Tibial nerve (tissue), 4 donors: ENCODE data around the gene CCDC70. TPM values are rescaled to one million over a fixed set of nuclear protein-coding genes. Genes with fewer than 3 reads are reported as not detected.

ENCODE experiments used
- DNase-seq, 2 donors: peaks; one replicate each; pipeline ENCODE4 v3.0.0-alpha.2; 2019; ENCODE audit warnings: low spot score in 2 of 2
- H3K27ac ChIP-seq, 4 donors: fragments of 200-600 bp; sonication (generic) in 3 of 4; one replicate each; pipeline ENCODE4 v1.5.1; 2017 to 2019; ENCODE audit warnings: mild to moderate bottlenecking in 1 of 4
- H3K27me3 ChIP-seq, 2 donors: fragments of 200-600 bp; sonication (generic) in 1 of 2; one replicate each; pipeline versions ENCODE4 v1.5.1 to v1.6.0; 2017 to 2019
- H3K36me3 ChIP-seq, 3 donors: fragments of 200-600 bp; sonication (generic); one replicate each; pipeline ENCODE4 v1.5.1; 2018 to 2019
- H3K4me1 ChIP-seq, 4 donors: fragments of 200-600 bp; sonication (generic) in 3 of 4; one replicate each; pipeline ENCODE4 v1.5.1; 2017 to 2019
- H3K4me3 ChIP-seq, 4 donors: fragments of 200-600 bp; sonication (generic) in 3 of 4; one replicate each; pipeline ENCODE4 v1.5.1; 2017 to 2019; ENCODE audit warnings: mild to moderate bottlenecking in 1 of 4, moderate library complexity in 1 of 4
- H3K9me3 ChIP-seq, 4 donors: fragments of 200-600 bp; sonication (generic) in 3 of 4; one replicate each; pipeline ENCODE4 v1.5.1; 2017 to 2019
- CTCF ChIP-seq, 5 experiments: fragments of 200-600 bp in 3 of 5; fragments of 450-650 bp in 2 of 5; sonication (generic) in 3 of 5; IDR thresholded peaks; one replicate each; pipeline ENCODE4 v1.5.1; 2016 to 2019; ENCODE audit warnings: antibody characterized with exemption in 5 of 5, mild to moderate bottlenecking in 3 of 5, moderate library complexity in 2 of 5
- EP300 ChIP-seq, 2 donors: sonication (generic); formaldehyde crosslinking; IDR thresholded peaks; one replicate each; pipeline ENCODE4 v1.6.1; 2017; ENCODE audit warnings: antibody characterized with exemption in 2 of 2, mild to moderate bottlenecking in 1 of 2
- POLR2A ChIP-seq, 2 donors: fragments of 450-650 bp; IDR thresholded peaks; one replicate each; pipeline ENCODE4 v1.6.1; 2017; ENCODE audit warnings: antibody characterized with exemption in 2 of 2, mild to moderate bottlenecking in 2 of 2, moderate library complexity in 2 of 2
- WGBS, 2 donors: methylation state at CpG; one replicate each; pipeline ENCODE4 v1.1.5; 2018; 5-methylcytosine and 5-hydroxymethylcytosine counted together
- total RNA-seq, 4 donors: library from RNA; depleted of rRNA; stranded (reverse); fragments of >200 nt; gene quantifications; one replicate each; pipeline ENCODE4 v1.1.0, GENCODE V29; 2016

CCDC70 gene
- total RNA-seq, 4 donors from 2014 or later: not detected

- DNase-seq: no peak
- no peak for TF ChIP-seq POLR2A (IDR thresholded peaks at IDR 0.05)
- no peak for TF ChIP-seq EP300 (IDR thresholded peaks at IDR 0.05)
- TF ChIP-seq CTCF (IDR thresholded peaks at IDR 0.05): no peak
- 86 to 91% methylated on average over 3 of the region's 3 CpGs for WGBS, 2 donors
- Histone ChIP-seq H3K4me1 (no peaks in the 10 kb centered on the region), H3K4me3 (no peak overlapping the region), H3K27ac (no peak overlapping the region), H3K9me3 (no peaks in the 10 kb centered on the region), H3K36me3 (no peaks in the 10 kb centered on the region), H3K27me3 (no peaks in the 10 kb centered on the region)
These were observed 24.8 kb upstream of the CCDC70 start for GRCh38 chr13:51837016-51837415.

GRCh38 chr13:51838240-51838846 is 23.4 kb upstream of the CCDC70 start:
- Histone ChIP-seq H3K27ac (no peak overlapping the region), H3K9me3 (no peaks in the 10 kb centered on the region), H3K4me3 (no peak overlapping the region), H3K4me1 (no peaks in the 10 kb centered on the region), H3K27me3 (no peaks in the 10 kb centered on the region), H3K36me3 (no peaks in the 10 kb centered on the region)
- TF ChIP-seq EP300 (IDR thresholded peaks at IDR 0.05) (no peak), POLR2A (IDR thresholded peaks at IDR 0.05) (no peak), CTCF (IDR thresholded peaks at IDR 0.05) (no peak)
- DNase-seq: no peak
- 81 to 88% methylated on average over 8 of the region's 8 CpGs for WGBS, 2 donors

DNA sequence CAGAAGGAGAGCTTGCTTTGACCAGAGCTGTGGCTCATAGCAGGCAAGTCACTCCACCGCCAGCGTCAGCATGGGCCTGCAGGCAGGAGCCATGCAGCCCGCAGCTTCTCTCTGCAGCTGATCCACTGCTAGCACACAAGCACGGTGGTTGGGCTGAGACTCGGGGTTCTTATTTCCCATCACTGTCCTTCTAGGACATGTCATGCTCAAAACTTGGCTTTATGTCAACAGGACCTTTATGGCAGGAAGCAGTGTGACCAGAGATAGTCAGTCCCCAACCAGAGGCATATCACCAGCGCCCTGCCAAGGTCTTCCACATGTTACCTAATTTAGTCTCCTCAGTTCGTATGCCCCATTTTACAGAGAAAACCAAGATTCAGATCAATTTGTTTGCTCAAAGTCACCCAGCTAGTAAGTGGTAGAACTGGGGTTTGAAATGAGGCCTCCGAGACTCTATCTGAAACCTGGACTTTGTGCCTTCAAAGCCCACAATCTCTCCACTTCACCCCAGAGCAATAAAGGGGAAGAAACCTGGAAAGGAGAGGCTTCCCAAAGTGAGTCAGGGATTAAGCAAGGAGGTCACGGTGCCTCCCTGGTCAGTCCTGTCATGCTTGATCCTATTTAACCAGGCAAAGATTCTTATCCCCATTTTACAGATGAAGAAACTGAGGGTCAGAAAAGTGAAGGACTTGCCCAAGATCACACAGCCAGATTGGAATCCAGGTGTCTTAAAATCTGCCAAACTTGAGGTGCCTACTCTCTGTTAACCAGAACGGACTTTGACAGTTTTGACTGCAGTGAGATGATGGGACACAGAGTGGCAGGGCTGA is 21.8 kb upstream of the CCDC70 start:
- no peaks in the 10 kb centered on the region for H3K36me3 ChIP-seq
- H3K27ac ChIP-seq: no peak overlapping the region
- peaks cover 0 to 2% (median 0%) of the 10 kb centered on the region in 4 donors for H3K4me1 ChIP-seq
- no peak for TF ChIP-seq EP300 (IDR thresholded peaks at IDR 0.05)
- no peak for TF ChIP-seq POLR2A (IDR thresholded peaks at IDR 0.05)
- TF ChIP-seq CTCF (IDR thresholded peaks at IDR 0.05): no peak
- H3K9me3 ChIP-seq: no peaks in the 10 kb centered on the region
- DNase-seq: no peak
- H3K4me3 ChIP-seq: no peak overlapping the region
- no peaks in the 10 kb centered on the region for H3K27me3 ChIP-seq
- 86 to 87% methylated on average over 10 of the region's 10 CpGs for WGBS, 2 donors

- H3K27ac ChIP-seq: no peak overlapping the region
- peaks cover 0 to 7% (median 0%) of the 10 kb centered on the region in 4 donors for H3K4me1 ChIP-seq
- no peak overlapping the region for H3K4me3 ChIP-seq
- no peak for TF ChIP-seq EP300 (IDR thresholded peaks at IDR 0.05)
- TF ChIP-seq CTCF (IDR thresholded peaks at IDR 0.05): no peak
- no peak for TF ChIP-seq POLR2A (IDR thresholded peaks at IDR 0.05)
- DNase-seq: no peak
- H3K36me3 ChIP-seq: no peaks in the 10 kb centered on the region
- 87 to 90% methylated on average over 6 of the region's 6 CpGs for WGBS, 2 donors
- H3K9me3 ChIP-seq: no peaks in the 10 kb centered on the region
- H3K27me3 ChIP-seq: no peaks in the 10 kb centered on the region
These were observed 20.9 kb upstream of the CCDC70 start for GRCh38 chr13:51840917-51841316.

DNA sequence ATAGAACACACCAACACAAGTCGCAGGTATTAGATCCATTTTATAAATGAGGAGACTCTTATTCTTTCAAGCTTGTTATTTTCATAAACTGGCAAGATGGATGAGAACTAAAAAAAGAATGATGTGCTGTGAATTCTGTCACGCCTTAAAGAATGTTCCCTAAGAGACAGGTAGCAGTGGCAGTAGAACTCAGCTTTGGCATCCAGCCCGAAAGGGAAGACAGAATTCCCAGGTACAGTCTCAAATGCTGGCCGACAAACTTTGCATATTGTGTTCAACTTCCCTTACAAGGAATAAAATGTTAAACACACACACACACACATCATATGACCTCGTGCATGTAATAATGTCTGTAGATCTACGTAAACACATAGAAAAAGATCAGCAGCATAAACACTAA is 20.0 kb upstream of the CCDC70 start:
- H3K27me3 ChIP-seq: no peaks in the 10 kb centered on the region
- WGBS, 2 donors: 84 to 86% methylated on average over 6 of the region's 6 CpGs
- DNase-seq: no peak
- H3K27ac ChIP-seq: no peak overlapping the region
- H3K4me1 ChIP-seq: peaks cover 0 to 7% (median 0%) of the 10 kb centered on the region in 4 donors
- H3K4me3 ChIP-seq: no peak overlapping the region
- H3K9me3 ChIP-seq: no peaks in the 10 kb centered on the region
- no peaks in the 10 kb centered on the region for H3K36me3 ChIP-seq
- no peak for TF ChIP-seq POLR2A (IDR thresholded peaks at IDR 0.05)
- TF ChIP-seq EP300 (IDR thresholded peaks at IDR 0.05): no peak
- no peak for TF ChIP-seq CTCF (IDR thresholded peaks at IDR 0.05)
